ENCODE measurements around the gene ZNF317. TPM values are rescaled to one million over a fixed set of nuclear protein-coding genes. Genes with fewer than 3 reads are reported as not detected.
"Not testable (repeated sequence)": the region's sequence is repeated elsewhere in the genome, so short reads cannot be mapped to it uniquely, and the experiment has no call there.

ZNF317 gene
- polyA plus RNA-seq, 1 experiment: 16.2 TPM

DNA sequence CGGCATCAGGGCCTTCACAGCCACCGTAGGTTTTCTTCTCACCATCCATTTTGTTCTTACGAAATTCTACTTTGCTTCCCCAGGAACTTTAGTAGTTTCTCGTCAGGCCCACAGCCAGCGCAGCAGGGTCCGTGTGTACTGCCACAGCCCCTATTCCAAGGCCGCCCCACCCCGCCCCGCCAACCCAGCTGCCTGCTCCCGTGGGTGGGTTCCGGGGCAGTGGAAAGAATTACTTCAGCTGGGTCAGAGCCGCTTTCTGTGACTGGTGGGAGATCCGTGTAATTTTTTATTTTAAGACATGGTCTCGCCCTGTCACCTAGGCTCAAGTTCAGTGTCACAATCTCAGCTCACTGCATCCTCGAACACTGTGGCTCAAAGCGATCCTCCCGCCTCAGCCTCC is 42.8 kb downstream of the ZNF317 start:
- DNase-seq (ENCODE audit: low read depth): no peak
- ChIA-PET POLR2A (no interaction called here), CTCF (interaction anchor here (1.5 kb wide), 1 partner anchor 22 kb away, joined by 3 read pairs; no protein-coding TSS in a partner anchor)
- H3K27me3 ChIP-seq (ENCODE audit: control insufficient read depth, insufficient read depth, low read length): no peaks in the 10 kb centered on the region
- no peaks in the 10 kb centered on the region for H3K36me3 ChIP-seq (ENCODE audit: control insufficient read depth, insufficient read depth, low read length)
- TF ChIP-seq, protein P1, sequence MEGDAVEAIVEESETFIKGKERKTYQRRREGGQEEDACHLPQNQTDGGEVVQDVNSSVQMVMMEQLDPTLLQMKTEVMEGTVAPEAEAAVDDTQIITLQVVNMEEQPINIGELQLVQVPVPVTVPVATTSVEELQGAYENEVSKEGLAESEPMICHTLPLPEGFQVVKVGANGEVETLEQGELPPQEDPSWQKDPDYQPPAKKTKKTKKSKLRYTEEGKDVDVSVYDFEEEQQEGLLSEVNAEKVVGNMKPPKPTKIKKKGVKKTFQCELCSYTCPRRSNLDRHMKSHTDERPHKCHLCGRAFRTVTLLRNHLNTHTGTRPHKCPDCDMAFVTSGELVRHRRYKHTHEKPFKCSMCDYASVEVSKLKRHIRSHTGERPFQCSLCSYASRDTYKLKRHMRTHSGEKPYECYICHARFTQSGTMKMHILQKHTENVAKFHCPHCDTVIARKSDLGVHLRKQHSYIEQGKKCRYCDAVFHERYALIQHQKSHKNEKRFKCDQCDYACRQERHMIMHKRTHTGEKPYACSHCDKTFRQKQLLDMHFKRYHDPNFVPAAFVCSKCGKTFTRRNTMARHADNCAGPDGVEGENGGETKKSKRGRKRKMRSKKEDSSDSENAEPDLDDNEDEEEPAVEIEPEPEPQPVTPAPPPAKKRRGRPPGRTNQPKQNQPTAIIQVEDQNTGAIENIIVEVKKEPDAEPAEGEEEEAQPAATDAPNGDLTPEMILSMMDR (IDR thresholded peaks at IDR 0.05; ENCODE audit: insufficient read depth, low read depth, low read length): no peak
- no peak overlapping the region for H3K4me3 ChIP-seq (ENCODE audit: low read depth, low read length)

DNA sequence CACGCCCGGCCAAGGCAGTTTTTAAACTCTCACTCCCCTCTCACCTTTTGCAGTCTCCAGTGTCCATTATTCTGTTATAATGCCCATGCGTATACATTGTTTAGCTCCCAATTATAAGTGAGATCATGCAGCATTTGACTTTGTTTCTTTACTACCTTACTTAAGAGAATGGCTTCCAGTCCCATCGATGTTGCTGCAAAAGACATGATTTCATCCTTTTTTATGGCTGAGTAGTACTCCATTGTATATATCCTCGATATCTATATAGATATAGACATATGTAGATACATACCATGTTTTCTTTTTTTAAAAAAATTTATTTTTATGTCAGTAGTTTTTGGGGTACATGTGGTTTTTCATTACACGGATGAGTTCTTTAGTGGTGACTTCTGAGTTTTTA is 47.0 kb downstream of the ZNF317 start:
- POLR2A ChIA-PET: no interaction called here
- CTCF ChIA-PET: no interaction called here
- TF ChIP-seq, protein P1 (IDR thresholded peaks at IDR 0.05; ENCODE audit: insufficient read depth, low read depth, low read length): no peak
- H3K36me3 ChIP-seq (ENCODE audit: control insufficient read depth, insufficient read depth, low read length): no peaks in the 10 kb centered on the region
- H3K4me3 ChIP-seq (ENCODE audit: low read depth, low read length): no peak overlapping the region
- no peaks in the 10 kb centered on the region for H3K27me3 ChIP-seq (ENCODE audit: control insufficient read depth, insufficient read depth, low read length)
- DNase-seq (ENCODE audit: low read depth): no peak

DNA sequence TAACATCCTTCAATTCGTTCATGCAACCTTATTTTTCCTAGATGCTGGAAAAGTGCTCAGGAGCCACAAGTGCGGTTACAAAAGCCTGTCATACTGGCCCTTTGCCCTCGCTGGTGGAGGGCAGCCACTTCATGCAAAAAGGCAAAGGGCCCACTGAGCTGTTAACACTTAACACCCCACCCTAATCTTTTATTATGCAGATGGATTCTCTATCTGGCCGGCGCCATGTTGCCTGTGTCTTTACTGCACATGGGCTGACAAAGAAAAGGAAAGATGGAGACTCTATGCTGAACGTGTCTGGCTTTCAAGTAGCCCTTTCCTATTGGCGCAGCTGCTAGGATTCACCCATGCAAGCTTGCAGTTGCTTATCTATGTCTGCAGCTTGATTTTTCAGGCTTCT is 49.3 kb downstream of the ZNF317 start:
- DNase-seq (ENCODE audit: low read depth): no peak
- H3K27me3 ChIP-seq (ENCODE audit: control insufficient read depth, insufficient read depth, low read length): no peaks in the 10 kb centered on the region
- H3K36me3 ChIP-seq (ENCODE audit: control insufficient read depth, insufficient read depth, low read length): no peaks in the 10 kb centered on the region
- no peak overlapping the region for H3K4me3 ChIP-seq (ENCODE audit: low read depth, low read length)
- ChIA-PET POLR2A (no interaction called here), CTCF (interaction anchor here (2.0 kb wide), 1 partner anchor 16 kb away, joined by 7 read pairs; no protein-coding TSS in a partner anchor)
- TF ChIP-seq, protein P1 (IDR thresholded peaks at IDR 0.05; ENCODE audit: insufficient read depth, low read depth, low read length): no peak

DNA sequence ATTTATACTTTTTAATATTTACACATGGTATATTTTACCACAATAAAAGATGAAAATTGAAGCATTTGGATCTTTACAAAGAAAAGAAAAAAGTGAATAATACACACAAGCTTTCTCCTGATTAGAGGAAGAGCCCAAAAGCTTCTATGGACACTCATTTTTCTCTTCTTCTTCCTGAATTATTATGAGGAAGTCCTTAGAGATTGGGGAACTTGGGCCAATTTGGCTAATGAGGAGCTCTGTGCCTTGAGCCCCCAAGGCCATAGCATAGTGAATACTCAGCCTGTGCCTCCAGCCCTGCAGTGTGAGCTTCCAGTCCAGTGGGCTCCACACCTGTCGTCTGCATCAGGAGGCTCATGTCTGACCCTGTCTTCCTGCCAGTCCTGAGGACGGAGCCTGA is 57.8 kb downstream of the ZNF317 start:
- DNase-seq (ENCODE audit: low read depth); POLR2A ChIA-PET; H3K36me3 ChIP-seq (ENCODE audit: control insufficient read depth, insufficient read depth, low read length); H3K4me3 ChIP-seq (ENCODE audit: low read depth, low read length); H3K27me3 ChIP-seq (ENCODE audit: control insufficient read depth, insufficient read depth, low read length): not testable (repeated sequence)
- CTCF ChIA-PET: interaction anchor here (0.6 kb wide), 1 partner anchor 38 kb away, joined by 3 read pairs; no protein-coding TSS in a partner anchor

DNA sequence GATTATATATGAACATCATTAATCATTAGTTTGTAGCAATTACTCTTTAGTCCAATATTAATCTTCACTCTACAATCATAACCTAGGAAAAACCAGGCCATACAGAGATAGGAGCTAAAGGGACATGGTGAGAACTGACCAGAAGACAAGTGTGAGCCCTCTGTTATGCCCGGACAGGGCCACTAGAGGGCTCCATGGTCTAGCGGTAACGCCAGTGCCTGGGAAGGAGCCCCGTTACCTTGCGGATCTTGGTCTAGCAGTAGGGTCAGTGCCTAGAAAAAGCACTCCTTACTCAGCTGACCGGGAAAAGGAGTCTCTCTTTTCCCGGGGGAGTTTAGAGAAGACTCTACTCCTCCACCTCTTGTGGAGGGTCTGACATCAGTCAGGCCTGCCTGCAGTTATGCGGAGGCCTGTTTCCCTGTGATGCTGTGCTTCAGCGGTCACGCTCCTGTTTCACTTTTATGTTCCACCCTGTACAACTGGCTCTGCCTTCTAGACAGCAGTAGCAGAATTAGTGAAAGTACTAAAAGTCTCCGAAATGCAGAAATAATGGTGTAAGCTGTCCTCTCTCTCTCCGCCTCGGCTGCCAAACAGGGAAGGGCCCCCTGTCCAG is 65.4 kb downstream of the ZNF317 start:
- Histone ChIP-seq H3K27me3 (ENCODE audit: control insufficient read depth, insufficient read depth, low read length) (no peaks in the 10 kb centered on the region), H3K36me3 (ENCODE audit: control insufficient read depth, insufficient read depth, low read length) (no peaks in the 10 kb centered on the region), H3K4me3 (ENCODE audit: low read depth, low read length) (peak overlapping the region; percentile 43)
- TF ChIP-seq, protein P1 (IDR thresholded peaks at IDR 0.05; ENCODE audit: insufficient read depth, low read depth, low read length): peak; percentile 91
- DNase-seq (ENCODE audit: low read depth): peak; percentile 2
- ChIA-PET CTCF (interaction anchor here (0.6 to 3.1 kb wide), 15 partner anchors 9 to 599 kb away, joined by 3 to 17 read pairs (median 4); no protein-coding TSS in a partner anchor), POLR2A (no interaction called here)

Other genes with a start within 250 kb of the ZNF317 start
- not detected in 2 replicates for gene MUC16, start 130.0 kb upstream of the ZNF317 start, polyA plus RNA-seq (2011; rRNA removed)
- not detected in 2 replicates for gene OR1M1, start 53.3 kb upstream of the ZNF317 start, polyA plus RNA-seq (2011; rRNA removed)
- gene OR7G2, start 32.9 kb upstream of the ZNF317 start, polyA plus RNA-seq (2011; rRNA removed): not detected in 2 replicates
- gene OR7G1, start 24.6 kb upstream of the ZNF317 start, polyA plus RNA-seq (2011; rRNA removed): not detected in 2 replicates
- not detected in 2 replicates for gene OR7G3, start 13.4 kb upstream of the ZNF317 start, polyA plus RNA-seq (2011; rRNA removed)
- gene OR7D2, start 38.6 kb downstream of the ZNF317 start, polyA plus RNA-seq (2011; rRNA removed): not detected in 2 replicates
- not detected in 2 replicates for gene OR7D4, start 79.2 kb downstream of the ZNF317 start, polyA plus RNA-seq (2011; rRNA removed)
- not detected in 2 replicates for gene OR7E24, start 110.5 kb downstream of the ZNF317 start, polyA plus RNA-seq (2011; rRNA removed)
- gene ZNF699, start 169.4 kb downstream of the ZNF317 start, polyA plus RNA-seq (2011; rRNA removed): 2.1 and 3.4 TPM in 2 replicates
- gene ZNF559, start 183.8 kb downstream of the ZNF317 start, polyA plus RNA-seq (2011; rRNA removed): 8.2 and 15.6 TPM in 2 replicates
- gene ZNF177, start 222.6 kb downstream of the ZNF317 start, polyA plus RNA-seq (2011; rRNA removed): 0.94 and 1.9 TPM in 2 replicates